ENCODE data around the gene ALS2. TPM values are rescaled to one million over a fixed set of nuclear protein-coding genes. Genes with fewer than 3 reads are reported as not detected.

ALS2 gene
- total RNA-seq, 1 experiment from 2014 or later = 28.1 TPM

GRCh38 chr2:201715459-201715858, 65.3 kb downstream of the ALS2 start:
- DNase-seq (ENCODE audit: low read depth, low spot score) (no peak), ATAC-seq (no peak)
- H3K4me1 ChIP-seq (ENCODE audit: control insufficient read depth in 1 of 2, insufficient read depth in 2 of 2, low read length in 2 of 2) = no peaks in the 10 kb centered on the region
- POLR2A ChIA-PET = no interaction called here
- no peak overlapping the region for H2AFZ ChIP-seq (ENCODE audit: low read depth, low read length, poor library complexity, severe bottlenecking)
- RAD21 ChIA-PET (ENCODE audit: low non-redundant PET in 1 of 2, low total read pairs in 2 of 2, uncharacterized antibody in 2 of 2, unreplicated experiment in 2 of 2) = no interaction called here
- no peaks in the 10 kb centered on the region for H3K9me2 ChIP-seq (ENCODE audit: insufficient read depth)
- no peaks in the 10 kb centered on the region for H3K27me3 ChIP-seq (ENCODE audit: insufficient read depth, low read length)
- no peak for TF ChIP-seq JUND (IDR thresholded peaks at IDR 0.05)
- no peak for TF ChIP-seq MAX (IDR thresholded peaks at IDR 0.05)
- no peak for TF ChIP-seq CTCF (IDR thresholded peaks at IDR 0.05 in 2 of 3, conservative IDR thresholded peaks at IDR 0.05 in 1 of 3; ENCODE audit: borderline replicate concordance in 1 of 3, insufficient read depth in 1 of 3, low read depth in 2 of 3, low read length in 2 of 3)
- TF ChIP-seq POLR2A (IDR thresholded peaks at IDR 0.05; ENCODE audit: borderline replicate concordance, extremely low read depth, insufficient read depth, insufficient read length) = no peak
- no peak for TF ChIP-seq ATF3 (IDR thresholded peaks at IDR 0.05)
- TF ChIP-seq CBX3 (IDR thresholded peaks at IDR 0.05; ENCODE audit: low read depth) = no peak
- no peak for TF ChIP-seq SRF (IDR thresholded peaks at IDR 0.05; ENCODE audit: low read depth)
- no peak for TF ChIP-seq ZNF274 (IDR thresholded peaks at IDR 0.05; ENCODE audit: low read depth, low read length)
- TF ChIP-seq YY1 (IDR thresholded peaks at IDR 0.05; ENCODE audit: extremely low read depth, insufficient replicate concordance, low read depth, low read length) = no peak
- no peak for TF ChIP-seq ELF1 (IDR thresholded peaks at IDR 0.05; ENCODE audit: borderline replicate concordance, low read depth)
- no peak for TF ChIP-seq FOSL1 (IDR thresholded peaks at IDR 0.05; ENCODE audit: low read depth)
- no peak for TF ChIP-seq SP1 (IDR thresholded peaks at IDR 0.05; ENCODE audit: low read depth)
- no peak for TF ChIP-seq ZFX (IDR thresholded peaks at IDR 0.05)
- TF ChIP-seq ZBTB33 (IDR thresholded peaks at IDR 0.05; ENCODE audit: extremely low read depth, insufficient replicate concordance, low read length) = no peak
- no TSS peak for BruUV-seq (replicated peaks)
- intact Hi-C loops (cut with micrococcal nuclease) = no loop called here
- no peak overlapping the region for H3K27ac ChIP-seq (ENCODE audit: low read depth, low read length)
- H3K79me2 ChIP-seq (ENCODE audit: insufficient read depth, low read length) = no peaks in the 10 kb centered on the region
- H3K4me3 ChIP-seq (replicated peaks in 1 of 2; ENCODE audit: low read depth in 1 of 2, low read length in 2 of 2) = no peak overlapping the region
- H4K20me1 ChIP-seq (ENCODE audit: insufficient read depth) = no peaks in the 10 kb centered on the region
- H3K36me3 ChIP-seq (ENCODE audit: control insufficient read depth in 1 of 2, insufficient read depth in 2 of 2, low read length in 2 of 2) = peaks cover 15 to 16% of the 10 kb centered on the region in 2 experiments; a peak in 2 of 4 replicates
- CTCF ChIA-PET = no interaction called here
- H3K4me2 ChIP-seq (ENCODE audit: low read length) = no peak overlapping the region
- no peak overlapping the region for H3K9ac ChIP-seq (ENCODE audit: low read length)
- H3K9me3 ChIP-seq (ENCODE audit: control insufficient read depth in 1 of 2, insufficient read depth in 1 of 2, low read depth in 1 of 2, low read length in 2 of 2) = no peaks in the 10 kb centered on the region
